AG04450 (cell line): ENCODE results near the gene DGKE. TPM values are rescaled to one million over a fixed set of nuclear protein-coding genes. Genes with fewer than 3 reads are reported as not detected.

Experiments used
- CTCF ChIA-PET: fragments of 300-600, 350-600 bp; formaldehyde crosslinking; extraction: SDS; loops from one replicate; lab custom pipeline; 2022; ENCODE audit warnings: antibody characterized with exemption, inconsistent platforms; lab: Charles Lee
- POLR2A ChIA-PET: fragments of 350-600 bp; formaldehyde crosslinking; extraction: SDS; loops from one replicate; lab custom pipeline; 2021; ENCODE audit warnings: antibody characterized with exemption, inconsistent platforms; lab: Yijun Ruan, JAX
- DNase-seq: peaks from one replicate; pipeline ENCODE4 v3.0.0-alpha.2; 2011; ENCODE audit warnings: low read depth, low spot score
- H3K27ac ChIP-seq: one replicate; pipeline ENCODE4 v1.5.1; 2012; ENCODE audit warnings: low read depth, low read length, control low read depth
- H3K27me3 ChIP-seq: one replicate; pipeline ENCODE4 v1.6.0; 2012; ENCODE audit warnings: low read length; ENCODE audit not compliant: control insufficient read depth, insufficient read depth
- H3K4me3 ChIP-seq: 2 replicates; pipeline ENCODE4 v1.5.1; 2011; ENCODE audit warnings: mild to moderate bottlenecking, low read depth, low read length, control low read depth
- H3K9me3 ChIP-seq: 2 replicates; pipeline ENCODE4 v1.5.1; 2012; ENCODE audit warnings: low read length; ENCODE audit not compliant: control insufficient read depth, insufficient read depth
- CTCF ChIP-seq: IDR thresholded peaks from 2 replicates; pipeline ENCODE4 v1.5.1; 2011; ENCODE audit warnings: low read depth, low read length, control low read depth, inconsistent platforms
- polyA plus RNA-seq: library from polyadenylated mRNA; depleted of rRNA; stranded (reverse); fragments of >200 nt; gene quantifications from 2 replicates; pipeline ENCODE4 v1.2.3, GENCODE V29; 2011

DGKE gene
- polyA plus RNA-seq, 1 experiment: 2.3 TPM

GRCh38 chr17:56824503-56824902 lies 9.4 kb upstream of the DGKE start:
- POLR2A ChIA-PET: no interaction called here
- Histone ChIP-seq H3K27ac (no peak overlapping the region), H3K9me3 (no peaks in the 10 kb centered on the region), H3K27me3 (no peaks in the 10 kb centered on the region), H3K4me3 (no peak overlapping the region)
- no peak for DNase-seq
- TF ChIP-seq CTCF: no peak
- CTCF ChIA-PET: interaction anchor here (1.1 to 1.7 kb wide), 2 partner anchors 43 to 115 kb away, joined by 4 to 5 read pairs; no protein-coding TSS in a partner anchor

GRCh38 chr17:56826611-56827414 lies 7.1 kb upstream of the DGKE start:
- ChIA-PET POLR2A (no interaction called here), CTCF (interaction anchor here (3.5 kb wide), 1 partner anchor 8 kb away, joined by 28 read pairs; no protein-coding TSS in a partner anchor)
- no peak overlapping the region for H3K27ac ChIP-seq
- no peaks in the 10 kb centered on the region for H3K27me3 ChIP-seq
- H3K4me3 ChIP-seq: no peak overlapping the region
- H3K9me3 ChIP-seq: no peaks in the 10 kb centered on the region
- TF ChIP-seq CTCF: no peak
- DNase-seq: no peak

GRCh38 chr17:56830726-56831368 lies 3.1 kb upstream of the DGKE start:
- ChIA-PET POLR2A (no interaction called here), CTCF (interaction anchor here (2.4 kb wide), 1 partner anchor 11 kb away, joined by 21 read pairs; no protein-coding TSS in a partner anchor)
- Histone ChIP-seq H3K4me3 (no peak overlapping the region; the same call in 1 of the 2 replicates), H3K9me3 (no peaks in the 10 kb centered on the region; the same call in 1 of the 2 replicates), H3K27me3 (no peaks in the 10 kb centered on the region), H3K27ac (no peak overlapping the region)
- no peak for DNase-seq
- no peak for TF ChIP-seq CTCF

- no peak for TF ChIP-seq CTCF
- Histone ChIP-seq H3K27ac (no peak overlapping the region), H3K9me3 (no peaks in the 10 kb centered on the region; the same call in 1 of the 2 replicates), H3K27me3 (no peaks in the 10 kb centered on the region), H3K4me3 (no peak overlapping the region)
- no peak for DNase-seq
- ChIA-PET CTCF (interaction anchor here (1.5 to 2.4 kb wide), 2 partner anchors 12 to 14 kb away, joined by 3 to 21 read pairs; no protein-coding TSS in a partner anchor), POLR2A (no interaction called here)
Measured at GRCh38 chr17:56831369-56832095, 2.4 kb upstream of the DGKE start.
